Type B pancreatic cell (in vitro differentiated cells): ENCODE measurements around the gene DBR1. TPM values are rescaled to one million over a fixed set of nuclear protein-coding genes. Genes with fewer than 3 reads are reported as not detected.

ENCODE experiments used
- DNase-seq: peaks from one replicate; pipeline ENCODE4 v3.0.0; 2021; ENCODE audit warnings: mixed read lengths; ENCODE audit not compliant: unreplicated experiment; ENCODE audit errors: extremely low spot score
- H3K27ac Mint-ChIP-seq: 2 replicates; pipeline ENCODE4 v1.8.0; 2021; ENCODE audit warnings: mild to moderate bottlenecking, mixed read lengths
- H3K27me3 Mint-ChIP-seq: 2 replicates; pipeline ENCODE4 v1.8.0; 2021; ENCODE audit warnings: mixed read lengths
- H3K36me3 Mint-ChIP-seq: 2 replicates; pipeline ENCODE4 v1.8.0; 2021; ENCODE audit warnings: mixed read lengths
- H3K4me1 Mint-ChIP-seq: one replicate; pipeline ENCODE4 v1.8.0; 2021; ENCODE audit warnings: mixed read lengths; ENCODE audit not compliant: unreplicated experiment
- H3K4me3 Mint-ChIP-seq: 2 replicates; pipeline ENCODE4 v1.8.0; 2021; ENCODE audit warnings: mild to moderate bottlenecking, mixed read lengths
- H3K9me3 Mint-ChIP-seq: 2 replicates; pipeline ENCODE4 v1.8.0; 2021; ENCODE audit warnings: mixed read lengths
- total RNA-seq: library from RNA; stranded (reverse); gene quantifications from 2 replicates; pipeline ENCODE4 v1.2.1, GENCODE V29; 2021; ENCODE audit warnings: low replicate concordance
- TF ChIP-seq, protein P1 (sequence below): fragments of 200-600 bp; sonication (generic); conservative IDR thresholded peaks from 2 replicates; pipeline ENCODE4 v1.5.0; 2021; ENCODE audit warnings: antibody characterized with exemption, mild to moderate bottlenecking

The DBR1 gene
- total RNA-seq, 1 donor from 2014 or later = 21.2 TPM

DNA sequence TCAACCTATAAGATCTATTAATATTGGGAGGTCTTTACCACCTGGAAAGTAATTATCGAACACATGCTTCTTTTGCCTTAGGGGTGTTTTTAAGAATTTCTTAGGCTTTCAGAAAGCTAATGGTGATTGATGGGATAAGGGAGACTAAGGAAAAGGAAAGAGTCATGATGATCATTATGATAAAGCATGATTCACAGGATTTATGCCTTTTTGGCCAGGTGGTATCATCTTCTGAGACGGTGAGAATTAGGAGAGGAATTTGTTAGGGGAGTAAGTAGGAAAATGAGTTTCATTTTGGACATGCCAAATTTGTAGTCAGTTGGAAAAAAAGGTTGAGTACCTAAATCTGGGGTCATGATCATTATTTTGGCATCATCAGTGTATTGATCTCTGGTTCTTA lies 21.3 kb upstream of the DBR1 start:
- no peak overlapping the region for H3K4me3 Mint-ChIP-seq
- H3K36me3 Mint-ChIP-seq = peaks cover 7% of the 10 kb centered on the region
- H3K27me3 Mint-ChIP-seq = no peaks in the 10 kb centered on the region
- TF ChIP-seq, protein P1, sequence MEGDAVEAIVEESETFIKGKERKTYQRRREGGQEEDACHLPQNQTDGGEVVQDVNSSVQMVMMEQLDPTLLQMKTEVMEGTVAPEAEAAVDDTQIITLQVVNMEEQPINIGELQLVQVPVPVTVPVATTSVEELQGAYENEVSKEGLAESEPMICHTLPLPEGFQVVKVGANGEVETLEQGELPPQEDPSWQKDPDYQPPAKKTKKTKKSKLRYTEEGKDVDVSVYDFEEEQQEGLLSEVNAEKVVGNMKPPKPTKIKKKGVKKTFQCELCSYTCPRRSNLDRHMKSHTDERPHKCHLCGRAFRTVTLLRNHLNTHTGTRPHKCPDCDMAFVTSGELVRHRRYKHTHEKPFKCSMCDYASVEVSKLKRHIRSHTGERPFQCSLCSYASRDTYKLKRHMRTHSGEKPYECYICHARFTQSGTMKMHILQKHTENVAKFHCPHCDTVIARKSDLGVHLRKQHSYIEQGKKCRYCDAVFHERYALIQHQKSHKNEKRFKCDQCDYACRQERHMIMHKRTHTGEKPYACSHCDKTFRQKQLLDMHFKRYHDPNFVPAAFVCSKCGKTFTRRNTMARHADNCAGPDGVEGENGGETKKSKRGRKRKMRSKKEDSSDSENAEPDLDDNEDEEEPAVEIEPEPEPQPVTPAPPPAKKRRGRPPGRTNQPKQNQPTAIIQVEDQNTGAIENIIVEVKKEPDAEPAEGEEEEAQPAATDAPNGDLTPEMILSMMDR = no peak
- peaks cover 4% of the 10 kb centered on the region for H3K4me1 Mint-ChIP-seq
- peaks cover 5% of the 10 kb centered on the region for H3K9me3 Mint-ChIP-seq
- H3K27ac Mint-ChIP-seq = no peak overlapping the region
- no peak for DNase-seq

DNA sequence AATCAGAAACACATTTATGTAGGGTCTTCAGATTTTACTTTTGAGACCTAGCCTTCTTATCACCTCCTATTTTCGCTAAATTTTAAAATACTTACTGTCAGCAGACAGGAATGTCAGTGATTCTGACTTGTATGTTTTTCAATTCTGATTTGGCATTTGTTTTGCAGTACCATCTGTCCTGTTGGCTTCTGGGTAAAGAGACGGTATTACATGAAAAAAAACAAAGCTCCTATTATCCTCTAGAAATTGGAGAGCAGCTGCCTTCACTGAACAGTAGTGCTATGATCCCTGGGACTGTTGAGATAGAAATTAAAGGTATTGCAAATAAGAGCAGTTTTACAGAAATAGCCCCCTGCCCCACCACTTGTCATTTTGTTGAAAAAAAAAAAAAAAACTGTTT lies 20.8 kb upstream of the DBR1 start:
- peaks cover 13% of the 10 kb centered on the region for H3K36me3 Mint-ChIP-seq
- TF ChIP-seq, protein P1 = no peak
- no peak overlapping the region for H3K4me3 Mint-ChIP-seq
- H3K27ac Mint-ChIP-seq = no peak overlapping the region
- peaks cover 5% of the 10 kb centered on the region for H3K9me3 Mint-ChIP-seq
- no peaks in the 10 kb centered on the region for H3K27me3 Mint-ChIP-seq
- peaks cover 4% of the 10 kb centered on the region for H3K4me1 Mint-ChIP-seq
- no peak for DNase-seq

DNA sequence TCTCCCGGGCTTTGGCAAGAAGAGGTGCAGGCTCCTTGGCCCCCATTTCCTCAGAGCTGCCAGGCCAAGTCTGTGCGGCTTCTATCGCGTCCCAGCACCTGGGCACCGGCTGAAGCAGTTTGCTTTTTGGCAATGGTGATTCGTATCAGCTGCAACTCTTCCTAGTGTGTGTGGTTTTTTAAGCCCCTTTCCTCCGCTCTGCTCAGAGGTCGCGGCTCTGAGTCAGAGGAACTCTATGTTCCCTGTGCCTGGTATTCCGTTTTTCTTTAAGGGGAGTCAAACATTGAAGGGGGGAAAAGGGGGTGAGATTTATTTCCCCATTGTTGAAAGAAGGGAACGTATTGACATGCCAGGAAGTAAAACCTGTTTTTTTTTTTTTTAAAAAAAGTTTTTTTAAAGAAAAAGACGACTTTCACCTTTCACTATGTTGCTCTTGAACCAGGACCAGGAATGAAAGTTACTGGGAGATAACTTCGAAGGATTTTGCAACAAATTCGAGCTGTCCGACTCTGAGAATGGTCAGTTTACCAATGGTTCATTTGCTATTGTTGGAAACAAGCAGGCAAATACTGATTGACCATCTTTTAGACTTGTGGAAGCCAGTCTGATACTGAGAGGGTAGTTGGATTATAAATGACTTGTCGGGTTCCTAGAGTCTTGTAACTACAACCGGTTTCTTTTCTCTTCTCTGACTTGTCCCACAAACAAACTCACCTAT lies 13.5 kb upstream of the DBR1 start:
- H3K4me1 Mint-ChIP-seq = peaks cover 27% of the 10 kb centered on the region
- TF ChIP-seq, protein P1 = no peak
- peaks cover 5% of the 10 kb centered on the region for H3K9me3 Mint-ChIP-seq
- peaks cover 17% of the 10 kb centered on the region for H3K36me3 Mint-ChIP-seq
- peaks cover 8% of the 10 kb centered on the region for H3K27me3 Mint-ChIP-seq
- peak overlapping the region; percentile 98 for H3K27ac Mint-ChIP-seq
- DNase-seq = no peak
- peak overlapping the region; percentile 98 for H3K4me3 Mint-ChIP-seq

DNA sequence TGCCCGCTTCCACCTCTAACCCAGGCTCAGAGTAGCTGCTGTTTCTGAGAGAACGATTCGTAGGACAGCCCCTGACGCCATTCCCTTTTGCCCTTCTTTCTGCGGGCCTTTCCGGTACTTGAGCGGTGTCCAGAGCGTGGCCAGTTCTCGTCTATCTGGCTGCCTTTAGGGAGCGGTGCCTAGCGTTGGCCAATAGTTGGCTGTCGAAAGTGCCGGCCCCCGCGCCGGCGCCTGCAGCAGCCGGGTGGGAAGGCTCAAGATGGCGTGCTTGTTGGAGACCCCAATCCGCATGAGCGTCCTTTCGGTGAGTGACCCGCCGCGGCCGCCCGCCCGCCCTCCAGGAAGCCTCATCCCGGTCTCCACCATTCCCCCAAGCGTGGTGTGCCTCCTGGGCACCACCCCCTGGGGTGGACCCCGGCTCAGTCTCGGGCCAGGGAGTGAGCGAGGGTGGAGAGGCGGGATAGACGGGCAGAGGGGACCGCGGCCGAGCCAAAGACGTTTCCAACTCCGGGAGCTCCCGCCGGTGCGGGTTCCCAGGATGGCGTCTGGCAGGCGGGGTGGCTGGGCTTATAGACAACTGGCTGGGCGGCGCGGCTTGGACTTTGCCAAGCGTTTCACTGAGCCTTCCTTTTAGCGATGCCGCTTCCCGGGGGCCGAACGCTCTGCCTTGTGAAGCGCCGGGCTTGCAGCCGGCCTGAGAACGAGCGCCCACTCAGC lies 12.7 kb upstream of the DBR1 start, which contains the start of gene ARMC8:
Gene ARMC8 (plus strand): TSS at position 6 of the 717 bp plus-strand sequence. CDS start 254 bp downstream, at position 260.
- peaks cover 5% of the 10 kb centered on the region for H3K9me3 Mint-ChIP-seq
- peaks cover 8% of the 10 kb centered on the region for H3K27me3 Mint-ChIP-seq
- H3K27ac Mint-ChIP-seq = peak within 1 kb of the TSS; percentile 98
- TF ChIP-seq, protein P1 = no peak
- H3K4me1 Mint-ChIP-seq = peaks cover 27% of the 10 kb centered on the region
- peaks cover 17% of the 10 kb centered on the region for H3K36me3 Mint-ChIP-seq
- peak; percentile 77 for DNase-seq
- peak within 1 kb of the TSS; percentile 98 for H3K4me3 Mint-ChIP-seq

DNA sequence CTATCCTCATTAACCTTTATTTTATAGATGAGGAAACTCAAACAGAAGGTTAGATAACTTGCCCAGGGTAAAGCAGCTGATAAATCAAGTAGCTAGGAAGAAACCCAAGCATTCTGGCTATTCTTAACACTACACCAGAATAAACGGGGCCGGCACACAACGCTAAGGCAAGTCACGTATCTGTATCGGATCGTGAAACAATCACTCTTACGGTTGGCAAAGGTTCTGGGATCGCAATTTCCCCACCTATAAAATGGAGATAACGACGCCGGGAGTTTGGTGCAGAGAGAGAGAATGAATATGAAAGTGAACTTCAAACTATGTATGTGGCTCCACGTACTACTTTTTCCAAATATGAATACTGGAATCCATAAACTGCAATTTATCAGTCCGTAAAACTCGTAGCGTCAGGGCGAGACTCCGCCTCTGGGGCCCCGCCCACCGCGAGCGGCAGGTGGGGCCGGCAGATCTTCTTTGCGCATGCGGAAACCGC lies 12.1 kb upstream of the DBR1 start:
- peak; percentile 88 for DNase-seq
- Mint-ChIP-seq H3K4me3 (peak overlapping the region; percentile 98), H3K27me3 (peaks cover 9% of the 10 kb centered on the region), H3K9me3 (peaks cover 5% of the 10 kb centered on the region), H3K36me3 (peaks cover 17% of the 10 kb centered on the region), H3K27ac (peak overlapping the region; percentile 98), H3K4me1 (peaks cover 27% of the 10 kb centered on the region)
- TF ChIP-seq, protein P1 = no peak
